ENCODE data around the gene DYNLT1.

DNA sequence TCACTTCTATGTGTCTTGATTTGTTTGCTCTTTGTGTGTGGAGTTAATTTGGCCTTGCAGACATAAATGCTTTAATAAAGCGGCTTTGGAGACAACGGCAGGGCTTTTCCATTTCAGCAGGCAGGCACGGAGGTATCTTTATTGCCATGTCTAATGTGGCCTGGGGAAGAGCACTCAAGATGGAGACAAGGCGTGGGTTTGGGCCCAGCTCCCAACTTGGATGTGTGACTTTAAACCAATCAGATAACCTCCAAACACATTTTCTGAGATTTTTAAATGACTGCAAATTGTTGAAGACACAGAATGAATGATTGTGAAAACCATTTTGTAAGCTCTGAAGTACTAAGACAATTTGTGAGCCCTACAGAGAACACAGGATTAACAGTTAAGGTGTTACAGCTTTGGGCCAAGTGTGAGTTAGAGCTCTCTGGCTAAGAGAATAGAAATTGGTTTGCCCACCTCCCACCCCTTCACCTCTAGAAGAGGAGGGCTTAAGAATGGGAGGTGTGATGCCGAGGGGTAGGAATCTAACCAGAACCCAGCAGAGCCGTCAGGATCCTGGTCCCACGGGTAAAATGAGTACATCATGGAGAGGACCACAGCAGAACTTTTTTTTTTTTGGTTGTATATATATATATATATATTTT, 9.0 kb downstream of the DYNLT1 start:
- TF ChIP-seq CTCF (IDR thresholded peaks at IDR 0.05) (no peak), POLR2A (IDR thresholded peaks at IDR 0.05) (no peak), EP300 (IDR thresholded peaks at IDR 0.05) (no peak)

Measured in gastroesophageal sphincter (tissue), 3 donors.